GM19372 (cell line): ENCODE measurements around the gene FAM184B.
A peak's percentile ranks its signal among the peaks of the same experiment; 100 is the strongest.
"Not testable (repeated sequence)": the region's sequence is repeated elsewhere in the genome, so short reads cannot be mapped to it uniquely, and the experiment has no call there.

Experiments used
- ATAC-seq: cut with Tn5 transposase; IDR thresholded peaks from one replicate; pipeline ENCODE4 v1.9.1; 2021; ENCODE audit warnings: mild to moderate bottlenecking, low read depth, moderate library complexity; ENCODE audit not compliant: unreplicated experiment

Gene FAM184B

GRCh38 chr4:17690135-17690534 lies 91.3 kb downstream of the FAM184B start:
- no peak for ATAC-seq

- ATAC-seq: no peak
Observed at GRCh38 chr4:17688011-17688441, 93.4 kb downstream of the FAM184B start.

- ATAC-seq: no peak
Observed at GRCh38 chr4:17687237-17687857, 94.1 kb downstream of the FAM184B start.

GRCh38 chr4:17684648-17685047 lies 96.8 kb downstream of the FAM184B start:
- ATAC-seq: not testable (repeated sequence)

GRCh38 chr4:17682222-17682566 lies 99.2 kb downstream of the FAM184B start:
- ATAC-seq: no peak

GRCh38 chr4:17681281-17682221 lies 99.9 kb downstream of the FAM184B start:
- no peak for ATAC-seq

GRCh38 chr4:17680559-17681280 lies 100.7 kb downstream of the FAM184B start:
- no peak for ATAC-seq

GRCh38 chr4:17670423-17670822 lies 111.0 kb downstream of the FAM184B start:
- no peak for ATAC-seq

GRCh38 chr4:17667653-17668201 lies 113.7 kb downstream of the FAM184B start:
- ATAC-seq: no peak

- ATAC-seq: no peak
Observed at GRCh38 chr4:17667253-17667652, 114.2 kb downstream of the FAM184B start.

- no peak for ATAC-seq
Observed at GRCh38 chr4:17665852-17666251, 115.6 kb downstream of the FAM184B start.

GRCh38 chr4:17665346-17665745 lies 116.1 kb downstream of the FAM184B start:
- no peak for ATAC-seq

- peak; percentile 80 for ATAC-seq
Observed at GRCh38 chr4:17664755-17665154, 116.7 kb downstream of the FAM184B start.

- no peak for ATAC-seq
Observed at GRCh38 chr4:17662694-17663093, 118.7 kb downstream of the FAM184B start.

- ATAC-seq: not testable (repeated sequence)
Observed at GRCh38 chr4:17659196-17659595, 122.2 kb downstream of the FAM184B start.

GRCh38 chr4:17657849-17658248 lies 123.6 kb downstream of the FAM184B start:
- ATAC-seq: no peak

- ATAC-seq: no peak
Observed at GRCh38 chr4:17657090-17657489, 124.3 kb downstream of the FAM184B start.

GRCh38 chr4:17654701-17655100 lies 126.7 kb downstream of the FAM184B start:
- ATAC-seq: no peak

GRCh38 chr4:17650406-17650805 lies 131.0 kb downstream of the FAM184B start:
- no peak for ATAC-seq

GRCh38 chr4:17647927-17648326 lies 133.5 kb downstream of the FAM184B start:
- ATAC-seq: no peak
